Stomach (tissue), 4 donors: ENCODE measurements around the gene CD46.

Experiments used
- POLR2A ChIP-seq, 4 donors: fragments of 450-650 bp; IDR thresholded peaks; one replicate each; pipeline ENCODE4 v1.6.1; 2016; ENCODE audit warnings: antibody characterized with exemption in 4 of 4, control low read depth in 2 of 4, mild to moderate bottlenecking in 1 of 4, moderate library complexity in 1 of 4
- TF ChIP-seq, protein P1 (sequence below), 7 experiments: fragments of 450-650 bp in 4 of 7; fragments of 200-600 bp in 3 of 7; sonication (generic) in 3 of 7; IDR thresholded peaks; one replicate each; pipeline ENCODE4 v1.5.1; 2016 to 2019; ENCODE audit warnings: antibody characterized with exemption in 7 of 7, control low read depth in 2 of 7, mild to moderate bottlenecking in 1 of 7

DNA sequence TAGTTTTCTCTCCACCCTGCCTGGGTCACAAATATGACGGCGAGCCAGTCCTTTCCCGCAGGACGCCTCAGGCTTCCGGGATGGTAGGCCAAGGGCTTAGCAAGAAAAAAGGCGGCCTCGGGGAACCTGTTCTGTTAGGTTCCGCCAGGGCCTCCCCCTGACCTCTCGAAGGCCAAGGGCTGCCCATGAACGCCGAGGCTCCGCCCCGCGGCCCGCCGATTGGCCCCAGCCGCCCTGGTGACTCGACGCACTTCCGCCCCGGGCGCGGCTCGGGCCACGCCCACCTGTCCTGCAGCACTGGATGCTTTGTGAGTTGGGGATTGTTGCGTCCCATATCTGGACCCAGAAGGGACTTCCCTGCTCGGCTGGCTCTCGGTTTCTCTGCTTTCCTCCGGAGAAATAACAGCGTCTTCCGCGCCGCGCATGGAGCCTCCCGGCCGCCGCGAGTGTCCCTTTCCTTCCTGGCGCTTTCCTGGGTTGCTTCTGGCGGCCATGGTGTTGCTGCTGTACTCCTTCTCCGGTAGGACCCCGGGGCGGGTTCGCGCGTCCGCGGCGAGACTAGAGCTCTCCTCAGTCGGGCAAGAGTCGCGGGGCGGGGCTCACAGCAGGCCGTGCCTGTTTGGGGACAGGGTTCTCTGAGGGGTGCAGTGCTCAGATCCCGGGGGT, at the start of gene CD46:
- TF ChIP-seq, protein P1, sequence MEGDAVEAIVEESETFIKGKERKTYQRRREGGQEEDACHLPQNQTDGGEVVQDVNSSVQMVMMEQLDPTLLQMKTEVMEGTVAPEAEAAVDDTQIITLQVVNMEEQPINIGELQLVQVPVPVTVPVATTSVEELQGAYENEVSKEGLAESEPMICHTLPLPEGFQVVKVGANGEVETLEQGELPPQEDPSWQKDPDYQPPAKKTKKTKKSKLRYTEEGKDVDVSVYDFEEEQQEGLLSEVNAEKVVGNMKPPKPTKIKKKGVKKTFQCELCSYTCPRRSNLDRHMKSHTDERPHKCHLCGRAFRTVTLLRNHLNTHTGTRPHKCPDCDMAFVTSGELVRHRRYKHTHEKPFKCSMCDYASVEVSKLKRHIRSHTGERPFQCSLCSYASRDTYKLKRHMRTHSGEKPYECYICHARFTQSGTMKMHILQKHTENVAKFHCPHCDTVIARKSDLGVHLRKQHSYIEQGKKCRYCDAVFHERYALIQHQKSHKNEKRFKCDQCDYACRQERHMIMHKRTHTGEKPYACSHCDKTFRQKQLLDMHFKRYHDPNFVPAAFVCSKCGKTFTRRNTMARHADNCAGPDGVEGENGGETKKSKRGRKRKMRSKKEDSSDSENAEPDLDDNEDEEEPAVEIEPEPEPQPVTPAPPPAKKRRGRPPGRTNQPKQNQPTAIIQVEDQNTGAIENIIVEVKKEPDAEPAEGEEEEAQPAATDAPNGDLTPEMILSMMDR (IDR thresholded peaks at IDR 0.05): peak in 1 of 7 experiments; percentile 15
- peak in 2 of 4 donors; percentile 74 to 88 for TF ChIP-seq POLR2A (IDR thresholded peaks at IDR 0.05)
